Measurements from ENCODE around the gene STARD13.

DNA sequence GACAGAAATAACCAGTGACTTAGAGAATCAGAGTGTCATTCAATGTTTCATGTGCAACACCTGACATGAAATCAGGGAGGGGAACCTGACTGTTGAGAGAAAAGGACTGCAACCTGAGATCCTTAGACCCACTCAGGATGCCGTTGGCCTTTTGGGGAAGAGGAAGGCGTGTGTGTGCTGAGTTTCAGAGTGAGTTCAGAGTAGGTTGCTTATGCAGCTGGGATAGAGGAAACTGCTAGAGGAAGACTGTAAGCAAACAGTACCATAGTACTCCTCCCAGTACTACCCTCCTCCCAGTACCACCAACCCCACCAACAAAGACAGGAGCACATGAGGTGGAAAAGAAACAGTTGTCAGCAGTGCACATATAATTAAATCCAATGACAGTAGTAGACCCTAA is 205.6 kb downstream of the STARD13 start:
- no peak for TF ChIP-seq CTCF (IDR thresholded peaks at IDR 0.05)
- no peak for TF ChIP-seq POLR2A (IDR thresholded peaks at IDR 0.05)
